Effector memory CD4-positive, alpha-beta T cell (primary cell): ENCODE measurements around the gene GGT6.
A peak's percentile ranks its signal among the peaks of the same experiment; 100 is the strongest.

ENCODE experiments used
- DNase-seq, 3 donors: peaks; one replicate each; pipeline ENCODE4 v3.0.0-alpha.2; 2020
- H3K27ac ChIP-seq: 2 replicates; pipeline ENCODE4 v1.7.0; 2013; ENCODE audit warnings: mild to moderate bottlenecking, low read length, moderate library complexity; ENCODE audit not compliant: insufficient read depth, poor library complexity, severe bottlenecking
- H3K27me3 ChIP-seq: replicated peaks from 2 replicates; pipeline ENCODE4 v1.7.0; 2013; ENCODE audit warnings: mild to moderate bottlenecking, low read length; ENCODE audit not compliant: insufficient read depth, control insufficient read depth, poor library complexity, severe bottlenecking
- H3K36me3 ChIP-seq: 2 replicates; pipeline ENCODE4 v1.7.0; 2013; ENCODE audit warnings: mild to moderate bottlenecking, low read length, moderate library complexity; ENCODE audit not compliant: control insufficient read depth, insufficient read depth
- H3K4me1 ChIP-seq: 2 replicates; pipeline ENCODE4 v1.7.0; 2013; ENCODE audit warnings: low read length, mild to moderate bottlenecking; ENCODE audit not compliant: control insufficient read depth, insufficient read depth, poor library complexity, severe bottlenecking
- H3K4me3 ChIP-seq: 2 replicates; pipeline ENCODE4 v1.7.0; 2013; ENCODE audit warnings: low read length, low read depth, mild to moderate bottlenecking; ENCODE audit not compliant: insufficient read depth, poor library complexity, severe bottlenecking
- H3K9me3 ChIP-seq: 2 replicates; pipeline ENCODE4 v1.7.0; 2013; ENCODE audit warnings: mild to moderate bottlenecking, low read length, moderate library complexity; ENCODE audit not compliant: control insufficient read depth

Gene GGT6

DNA sequence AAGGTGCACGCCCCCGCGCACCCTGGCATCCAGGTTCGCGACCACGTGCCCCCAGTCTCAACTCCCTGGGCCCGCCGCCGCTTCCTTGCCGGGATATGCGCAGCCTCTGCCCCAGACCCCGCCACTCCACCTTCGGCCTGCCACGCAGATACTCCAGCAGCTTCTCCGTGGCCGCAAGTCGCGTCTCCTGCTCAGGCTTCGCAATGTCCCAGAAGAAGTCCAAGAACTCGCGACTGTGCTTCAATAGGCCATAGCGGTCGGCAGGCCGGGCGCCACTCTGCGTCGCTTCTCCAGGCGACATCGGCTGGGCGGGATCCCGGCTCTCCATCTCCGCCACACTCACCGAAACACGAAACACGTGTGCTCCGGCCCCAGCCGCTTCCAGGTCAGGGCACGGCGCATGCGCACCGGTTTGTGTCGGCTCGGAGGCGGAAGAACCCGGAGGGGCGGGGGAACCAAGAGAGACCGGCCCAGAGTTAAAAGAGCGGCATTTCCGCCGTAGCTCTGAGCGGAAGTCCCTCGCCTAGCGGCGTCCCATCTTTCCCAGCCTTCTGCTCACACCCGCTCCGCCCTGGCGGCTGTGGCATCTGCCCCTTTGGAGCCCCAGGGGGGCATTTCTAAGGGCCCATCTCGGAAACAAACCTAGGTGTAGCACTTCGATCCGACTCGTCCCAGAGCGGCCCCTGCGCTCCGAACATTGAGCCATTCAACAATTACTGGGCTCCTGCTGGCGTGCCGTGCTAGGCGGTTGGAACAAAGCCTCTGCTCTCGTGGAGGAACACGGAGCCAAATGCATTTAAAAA lies 5.2 kb downstream of the GGT6 start, which contains the start of gene MYBBP1A:
TSS of gene MYBBP1A (minus strand) at position 388 of the 803 bp plus-strand sequence. CDS start at position 328, 60 bp downstream.
- no peaks in the 10 kb centered on the region for H3K27me3 ChIP-seq
- peak within 1 kb of the TSS; percentile 93 for H3K4me3 ChIP-seq
- H3K36me3 ChIP-seq = peaks cover 31% of the 10 kb centered on the region
- peak; percentile 93 to 96 (median 95) for DNase-seq
- H3K9me3 ChIP-seq = no peaks in the 10 kb centered on the region
- peaks cover 15% of the 10 kb centered on the region for H3K4me1 ChIP-seq
- H3K27ac ChIP-seq = peak within 1 kb of the TSS; percentile 83

DNA sequence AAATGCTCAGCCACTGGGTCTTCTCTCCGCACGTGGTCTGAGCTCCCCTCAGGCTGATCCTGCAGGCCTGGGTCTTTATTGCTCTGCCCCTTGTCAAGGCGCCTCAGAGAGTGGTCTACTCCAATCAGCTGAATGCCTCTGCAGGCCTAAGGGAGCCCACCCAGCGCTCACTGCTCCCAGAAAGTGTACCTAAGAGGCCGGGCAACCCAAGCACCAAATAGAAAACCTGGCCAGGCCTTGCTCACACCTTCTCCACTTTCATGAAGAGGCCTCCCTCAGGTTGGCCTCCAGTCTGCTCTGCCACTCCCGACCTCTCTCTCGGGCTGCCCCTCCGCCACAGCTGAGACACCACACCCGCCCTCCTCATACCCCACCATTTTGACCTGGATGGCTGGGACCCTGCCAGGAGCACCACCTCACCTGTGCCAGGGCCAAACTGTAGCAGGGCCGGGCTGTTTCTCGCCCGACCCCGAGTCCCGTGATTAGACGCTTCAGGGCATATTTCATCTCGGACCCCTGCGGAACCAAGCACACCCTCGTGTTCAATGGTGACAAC lies 5.9 kb downstream of the GGT6 start:
- Histone ChIP-seq H3K36me3 (peaks cover 38% of the 10 kb centered on the region), H3K27me3 (no peaks in the 10 kb centered on the region), H3K9me3 (no peaks in the 10 kb centered on the region), H3K4me1 (peaks cover 15% of the 10 kb centered on the region), H3K27ac (peak overlapping the region; percentile 83), H3K4me3 (peak overlapping the region; percentile 93)
- no peak for DNase-seq

DNA sequence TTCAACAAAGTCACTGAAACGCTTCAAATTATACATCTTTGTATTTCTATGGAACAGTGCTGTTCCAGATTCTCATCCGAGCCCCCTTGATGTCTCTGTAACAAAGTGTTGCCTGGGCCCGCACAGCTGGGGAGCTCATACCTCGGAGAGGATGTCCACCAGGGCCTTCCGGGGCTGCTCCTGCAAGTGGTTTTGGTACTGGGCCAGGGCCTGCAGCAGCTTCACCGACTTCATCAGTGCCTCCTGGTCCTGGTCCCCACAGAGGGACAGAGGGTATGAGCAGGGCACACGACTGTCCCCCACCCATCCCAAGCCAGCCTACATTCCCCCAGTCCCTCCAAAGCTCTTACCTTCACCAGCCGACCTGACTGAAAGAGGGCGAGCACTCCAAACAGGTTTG lies 6.7 kb downstream of the GGT6 start:
- no peak overlapping the region for H3K4me3 ChIP-seq
- no peaks in the 10 kb centered on the region for H3K27me3 ChIP-seq
- peaks cover 15% of the 10 kb centered on the region for H3K4me1 ChIP-seq
- H3K9me3 ChIP-seq = no peaks in the 10 kb centered on the region
- H3K27ac ChIP-seq = no peak overlapping the region
- H3K36me3 ChIP-seq = peaks cover 46% of the 10 kb centered on the region
- no peak for DNase-seq

DNA sequence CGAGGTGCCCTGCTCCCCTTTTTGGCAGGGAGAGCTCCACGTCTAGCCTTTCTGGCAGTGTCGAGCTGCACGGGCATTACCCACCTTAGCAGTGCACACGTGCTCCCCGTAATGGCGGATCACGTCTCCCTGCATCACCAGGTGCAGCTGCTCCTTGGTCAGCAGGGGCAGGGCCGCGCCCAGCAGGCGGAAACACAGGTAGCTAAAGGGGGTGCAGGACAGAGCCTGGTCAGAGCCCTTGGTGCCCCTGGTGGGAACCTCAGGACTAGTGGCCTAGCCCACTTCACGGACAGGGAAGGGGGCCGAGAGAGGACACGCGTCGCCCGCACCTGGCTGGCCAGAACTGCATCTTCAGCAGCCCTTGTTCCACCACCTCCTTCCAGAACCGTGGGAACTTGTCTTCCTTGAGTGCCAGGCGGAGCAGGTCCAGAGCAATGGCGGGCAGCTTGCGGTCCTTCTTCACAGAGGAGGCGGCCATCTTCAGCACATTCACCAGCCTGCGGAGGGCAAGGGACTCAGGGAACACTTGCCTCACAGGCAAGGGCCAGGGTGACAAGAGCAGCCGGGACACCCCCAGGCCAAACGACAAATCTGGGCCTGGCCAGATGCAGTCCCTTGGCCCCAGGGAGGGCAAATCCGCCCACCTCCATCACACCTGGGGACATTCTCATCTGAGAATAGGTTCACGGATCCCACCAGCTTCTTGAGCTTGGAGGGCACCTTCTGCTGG lies 8.4 kb downstream of the GGT6 start:
- Histone ChIP-seq H3K4me1 (peaks cover 15% of the 10 kb centered on the region), H3K27me3 (no peaks in the 10 kb centered on the region), H3K9me3 (no peaks in the 10 kb centered on the region), H3K4me3 (no peak overlapping the region), H3K27ac (no peak overlapping the region), H3K36me3 (peaks cover 63% of the 10 kb centered on the region)
- no peak for DNase-seq

DNA sequence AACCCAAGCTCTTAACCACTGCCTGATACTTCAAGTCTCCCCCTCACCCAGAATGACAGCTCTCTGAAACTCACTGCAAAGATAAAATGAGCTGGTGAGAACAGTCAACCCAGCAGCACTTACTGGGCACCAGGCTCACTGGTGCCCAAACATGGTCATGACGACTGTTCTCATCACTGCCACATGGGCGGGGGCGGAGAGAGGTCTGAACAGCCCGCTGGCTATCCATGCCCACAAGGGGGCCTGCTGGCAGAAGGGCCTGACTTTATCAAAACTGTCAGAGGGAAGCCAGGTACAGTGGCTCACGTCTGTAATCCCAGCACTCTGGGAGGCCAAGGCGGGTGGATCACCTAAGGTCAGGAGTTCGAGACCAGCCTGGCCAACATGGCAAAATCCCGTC lies 9.2 kb downstream of the GGT6 start:
- DNase-seq = no peak
- no peaks in the 10 kb centered on the region for H3K9me3 ChIP-seq
- H3K4me1 ChIP-seq = peaks cover 15% of the 10 kb centered on the region
- no peak overlapping the region for H3K27ac ChIP-seq
- no peak overlapping the region for H3K4me3 ChIP-seq
- no peaks in the 10 kb centered on the region for H3K27me3 ChIP-seq
- H3K36me3 ChIP-seq = peaks cover 71% of the 10 kb centered on the region

DNA sequence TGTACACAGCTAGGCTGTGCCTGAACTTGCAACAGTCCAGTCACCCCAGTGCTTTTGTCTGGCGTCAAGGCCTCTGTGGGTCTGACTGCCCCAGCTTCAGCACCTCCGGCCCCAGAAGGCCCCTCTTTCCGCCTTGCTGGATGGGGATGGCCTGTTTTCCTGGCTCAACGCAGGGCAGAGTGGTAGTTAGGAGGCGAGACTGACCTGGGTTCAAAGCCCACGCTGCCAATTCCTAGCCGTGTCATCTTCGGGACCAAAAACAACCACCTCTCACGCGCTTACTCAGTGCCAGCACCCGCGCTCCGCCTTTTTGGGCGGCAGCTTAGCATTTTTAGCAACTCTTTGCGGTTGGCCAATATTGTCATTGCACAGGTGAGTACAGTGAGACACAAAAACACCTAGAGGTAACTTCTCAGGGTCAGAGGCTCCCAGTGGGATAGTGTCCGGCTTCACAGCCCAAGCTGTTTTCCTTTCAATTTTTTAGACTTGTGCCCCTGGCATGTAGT lies 9.8 kb downstream of the GGT6 start:
- Histone ChIP-seq H3K9me3 (no peaks in the 10 kb centered on the region), H3K4me3 (no peak overlapping the region), H3K27ac (no peak overlapping the region), H3K4me1 (peaks cover 10% of the 10 kb centered on the region), H3K27me3 (no peaks in the 10 kb centered on the region), H3K36me3 (peaks cover 74% of the 10 kb centered on the region)
- no peak for DNase-seq

DNA sequence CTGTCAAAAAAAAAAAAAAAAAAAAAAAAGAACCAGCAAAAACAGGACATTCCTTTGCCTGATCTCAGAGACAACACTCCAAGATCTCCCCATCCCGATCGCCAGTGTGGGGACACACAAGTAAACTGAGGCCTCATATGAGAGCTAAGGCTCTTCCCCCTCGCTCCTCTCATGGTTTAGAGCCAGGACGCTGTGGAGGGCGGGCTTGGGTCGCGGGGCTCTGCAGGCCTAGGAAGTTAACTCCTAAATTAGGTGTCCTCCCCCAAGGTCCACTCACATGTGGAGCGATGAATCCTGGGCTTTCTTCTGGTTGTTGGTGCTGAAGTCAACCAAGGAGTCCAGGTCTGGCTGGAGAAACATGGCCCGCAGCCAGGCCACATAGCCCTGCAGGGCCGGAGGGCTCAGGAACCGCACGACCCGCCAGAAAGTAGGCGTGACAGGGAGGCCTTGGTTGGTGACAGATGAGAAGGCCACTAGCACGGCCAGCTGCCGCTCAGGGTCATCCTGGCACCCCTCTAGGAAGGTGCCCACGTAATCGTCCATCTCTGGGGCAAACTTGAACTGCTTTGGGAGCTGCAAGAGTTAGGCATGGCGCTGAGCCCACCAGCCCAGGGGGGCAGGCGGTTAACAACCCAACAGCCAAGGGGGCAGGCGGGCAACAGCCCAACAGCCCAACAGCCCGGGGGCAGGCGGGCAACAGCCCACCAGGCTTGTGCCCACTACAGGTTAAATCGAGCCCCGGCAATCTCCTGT lies 10.4 kb downstream of the GGT6 start:
- Histone ChIP-seq H3K4me3 (no peak overlapping the region), H3K9me3 (no peaks in the 10 kb centered on the region), H3K4me1 (peaks cover 10% of the 10 kb centered on the region), H3K36me3 (peaks cover 81% of the 10 kb centered on the region), H3K27ac (no peak overlapping the region), H3K27me3 (no peaks in the 10 kb centered on the region)
- no peak for DNase-seq

DNA sequence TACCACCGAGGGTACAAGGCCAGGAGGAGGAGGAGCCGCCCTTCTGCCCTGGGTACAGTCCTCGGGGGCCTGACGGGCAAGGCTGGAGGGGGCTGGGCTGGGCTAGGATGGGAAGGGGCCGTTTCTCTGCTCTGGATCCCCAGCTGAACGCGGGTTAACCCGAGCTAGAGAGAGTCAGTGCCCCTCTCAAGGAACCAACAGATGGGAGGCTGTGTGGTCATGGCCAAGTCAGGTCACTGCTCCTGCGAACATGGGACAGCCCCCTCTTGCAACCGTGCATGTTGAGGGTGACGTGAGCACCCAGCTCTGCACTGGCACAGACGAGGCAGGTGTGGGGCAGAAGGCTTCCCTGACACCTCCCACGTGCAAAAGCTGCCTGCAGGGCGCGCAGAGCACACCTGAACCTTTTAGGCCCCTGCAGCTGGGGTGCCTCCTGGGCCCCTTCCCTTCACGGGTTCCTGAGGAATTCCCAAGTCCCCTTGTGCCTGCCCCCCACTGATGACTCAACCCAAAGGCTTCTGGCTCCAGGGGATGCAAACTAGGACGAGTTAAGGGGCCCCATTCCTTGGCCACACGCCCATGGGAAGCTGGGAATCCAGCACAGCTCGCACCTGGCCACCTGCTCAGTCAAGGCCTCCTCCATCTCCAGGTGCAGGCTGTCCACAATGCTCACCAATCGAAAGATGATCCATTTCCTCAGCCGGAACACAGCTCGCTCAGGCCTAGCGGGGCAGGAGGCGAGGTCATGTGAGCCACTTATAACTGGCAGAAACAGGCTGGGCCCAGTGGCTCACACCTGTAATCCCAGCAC lies 11.5 kb downstream of the GGT6 start:
- Histone ChIP-seq H3K36me3 (peaks cover 86% of the 10 kb centered on the region), H3K27me3 (no peaks in the 10 kb centered on the region), H3K27ac (no peak overlapping the region), H3K4me3 (no peak overlapping the region), H3K9me3 (no peaks in the 10 kb centered on the region), H3K4me1 (peaks cover 4% of the 10 kb centered on the region)
- DNase-seq = no peak

DNA sequence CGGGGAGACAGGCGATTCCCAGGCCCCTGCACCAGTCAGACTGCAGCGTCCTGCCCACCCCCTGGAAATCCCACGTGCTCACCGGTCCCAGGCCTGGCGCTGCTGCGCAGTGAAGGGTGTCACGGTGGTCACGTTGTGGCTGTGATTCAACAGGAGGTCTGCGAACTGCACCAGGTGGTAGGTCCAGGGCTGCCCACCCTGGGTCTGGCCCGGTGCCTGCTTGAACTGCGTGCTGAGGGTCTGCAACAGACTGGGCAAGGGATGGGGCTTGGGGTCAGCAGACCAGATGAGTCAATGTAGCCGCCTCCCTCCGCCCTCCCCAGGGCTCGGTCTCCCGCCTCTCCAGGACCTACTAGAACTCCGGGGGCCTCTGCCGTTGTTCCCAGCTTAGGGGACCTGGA lies 12.3 kb downstream of the GGT6 start:
- DNase-seq = no peak
- no peak overlapping the region for H3K27ac ChIP-seq
- H3K4me3 ChIP-seq = no peak overlapping the region
- H3K27me3 ChIP-seq = no peaks in the 10 kb centered on the region
- H3K9me3 ChIP-seq = no peaks in the 10 kb centered on the region
- H3K4me1 ChIP-seq = no peaks in the 10 kb centered on the region
- H3K36me3 ChIP-seq = peaks cover 90% of the 10 kb centered on the region
